GM21576 (cell line): ENCODE measurements around the gene SEC24B.
A peak's percentile ranks its signal among the peaks of the same experiment; 100 is the strongest.
"Not testable (repeated sequence)": the region's sequence is repeated elsewhere in the genome, so short reads cannot be mapped to it uniquely, and the experiment has no call there.

ENCODE experiments used
- ATAC-seq: cut with Tn5 transposase; IDR thresholded peaks from one replicate; pipeline ENCODE4 v1.9.1; 2021; ENCODE audit warnings: mild to moderate bottlenecking, moderate library complexity; ENCODE audit not compliant: unreplicated experiment

Gene SEC24B

GRCh38 chr4:109432203-109432602, 1.4 kb upstream of the SEC24B start:
- no peak for ATAC-seq

DNA sequence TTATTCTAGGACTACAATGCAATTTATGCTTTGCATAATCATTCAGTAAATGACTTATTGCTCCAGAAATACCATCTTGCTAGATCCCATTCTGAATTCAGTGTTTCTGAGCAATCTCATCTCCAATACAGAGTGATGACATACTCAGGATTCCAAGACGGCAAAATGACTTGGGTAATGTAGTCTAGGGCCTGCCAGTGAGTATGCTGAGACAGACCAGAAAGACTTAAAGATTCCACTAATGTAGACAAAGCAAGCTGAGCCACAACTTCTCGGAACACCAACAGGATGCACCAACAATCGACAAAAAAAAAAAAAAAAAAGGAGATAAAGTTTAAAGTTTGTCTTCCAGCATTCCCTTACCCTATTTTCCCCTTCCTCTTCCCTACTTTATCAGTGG, 919 bp upstream of the SEC24B start:
- no peak for ATAC-seq

DNA sequence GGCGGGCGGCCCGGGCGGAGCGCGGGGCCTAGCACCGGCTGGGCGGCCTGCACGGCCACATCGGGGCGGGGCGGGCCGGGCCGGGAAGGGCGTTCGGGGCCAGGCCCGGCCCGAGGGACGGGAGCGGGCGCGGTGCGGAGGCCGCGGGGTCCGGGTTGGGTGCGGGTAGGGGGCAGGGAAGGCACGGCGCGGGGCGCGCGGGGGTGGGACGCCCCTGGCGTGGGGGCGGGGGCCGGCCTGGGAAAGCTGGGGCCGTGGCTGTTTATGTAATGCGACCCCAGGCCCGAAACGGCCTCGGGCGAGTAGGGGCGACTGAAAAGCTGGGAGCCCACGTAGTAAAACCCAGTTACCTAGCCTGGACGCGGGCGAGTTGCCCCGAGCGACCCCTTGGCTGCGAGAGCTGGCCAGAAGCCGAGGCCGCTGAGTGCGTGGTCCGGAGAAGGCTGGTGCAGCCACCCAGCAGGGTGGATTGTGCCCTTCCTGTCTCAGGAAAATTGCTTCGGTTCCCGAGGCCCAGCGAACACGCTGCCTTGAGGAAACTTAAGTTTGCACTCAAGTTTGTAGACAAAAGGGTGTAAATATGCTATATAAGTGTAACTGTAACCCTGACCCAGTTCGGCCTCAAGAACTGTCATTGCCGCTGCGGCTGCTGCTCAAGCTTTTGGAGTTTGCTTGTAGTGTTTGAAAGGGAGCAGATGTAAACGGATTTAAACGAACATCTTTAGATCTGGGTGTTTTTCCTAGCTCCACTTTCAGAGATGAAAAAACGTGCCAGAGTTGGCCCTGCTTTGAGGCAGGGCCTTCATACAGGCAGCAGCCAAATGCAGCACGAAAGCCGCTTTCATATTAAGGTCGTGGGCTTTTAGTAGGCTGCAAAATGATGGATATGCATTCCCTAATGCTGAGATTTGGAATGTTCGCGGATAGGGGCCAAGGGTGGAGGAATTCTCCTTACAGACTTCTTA, 674 bp downstream of the SEC24B start:
- peak; percentile 33 for ATAC-seq

GRCh38 chr4:109435635-109436034, 2.0 kb downstream of the SEC24B start:
- ATAC-seq, result no peak

DNA sequence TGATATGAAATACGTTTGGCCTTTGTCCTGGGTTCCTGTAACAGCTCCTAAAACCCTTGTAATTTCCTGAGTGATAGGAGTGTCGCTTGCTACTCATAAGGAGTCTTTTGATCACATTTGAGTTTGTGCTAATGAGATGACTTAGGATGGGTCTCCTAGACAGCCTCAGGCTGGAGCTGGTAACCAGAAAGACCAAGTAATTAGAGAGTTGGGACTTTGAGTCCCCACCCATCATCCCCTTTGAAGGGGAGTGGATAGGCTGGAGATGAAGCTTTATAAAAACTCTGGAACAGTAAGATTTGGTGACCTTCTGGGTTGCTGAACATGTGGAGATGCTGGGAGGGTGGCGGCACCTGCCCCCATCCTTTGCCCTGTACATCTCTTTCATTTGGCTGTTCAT, 2.9 kb downstream of the SEC24B start:
- no peak for ATAC-seq

DNA sequence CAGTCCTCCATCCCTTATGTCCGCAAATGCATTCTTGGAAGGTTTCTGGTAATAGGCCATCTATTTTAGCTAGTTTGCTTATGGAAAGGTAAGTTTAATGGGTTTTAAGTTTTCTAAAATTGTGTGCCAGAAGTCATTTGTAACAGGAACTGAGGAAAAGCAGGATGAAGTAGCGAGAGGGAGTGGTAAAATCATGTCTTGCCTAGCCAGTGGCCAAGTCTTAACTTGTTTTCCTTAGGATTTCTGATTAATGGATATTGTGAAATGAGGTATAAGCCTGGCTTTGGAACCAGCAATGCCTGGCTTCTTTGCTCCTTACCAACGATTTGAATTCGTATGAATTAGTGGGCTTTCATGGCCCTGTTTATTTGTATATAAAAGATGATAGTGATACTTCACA, 7.3 kb downstream of the SEC24B start:
- ATAC-seq, result no peak

DNA sequence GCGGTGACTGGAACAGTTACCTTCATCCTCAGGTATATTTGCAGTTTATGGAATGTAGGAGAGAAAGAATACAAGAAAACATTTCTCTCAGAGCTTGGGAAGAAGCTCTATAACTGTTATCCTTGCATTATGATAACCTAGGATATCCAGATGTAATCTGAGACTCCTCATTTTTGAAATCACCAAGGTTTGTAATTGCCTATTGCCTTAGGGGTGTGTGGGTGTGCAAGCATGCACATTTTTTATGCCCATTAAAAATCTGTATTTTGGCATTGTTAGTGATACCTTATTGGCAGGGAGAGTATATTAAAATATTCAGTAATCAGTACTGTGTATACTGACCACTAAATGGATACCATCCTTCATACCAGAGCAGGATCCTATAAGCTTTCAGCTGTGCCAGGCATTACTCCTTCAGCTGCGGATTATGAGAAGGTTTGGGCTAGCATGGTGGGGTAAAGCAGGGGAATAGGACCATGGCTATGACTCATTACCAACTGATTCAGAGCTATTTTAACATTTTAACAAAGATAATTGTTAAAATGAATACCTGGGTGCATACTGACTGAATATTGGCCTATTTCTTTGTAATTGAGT, 8.3 kb downstream of the SEC24B start:
- no peak for ATAC-seq

GRCh38 chr4:109444182-109444844, 10.7 kb downstream of the SEC24B start:
- ATAC-seq, result peak; percentile 74

DNA sequence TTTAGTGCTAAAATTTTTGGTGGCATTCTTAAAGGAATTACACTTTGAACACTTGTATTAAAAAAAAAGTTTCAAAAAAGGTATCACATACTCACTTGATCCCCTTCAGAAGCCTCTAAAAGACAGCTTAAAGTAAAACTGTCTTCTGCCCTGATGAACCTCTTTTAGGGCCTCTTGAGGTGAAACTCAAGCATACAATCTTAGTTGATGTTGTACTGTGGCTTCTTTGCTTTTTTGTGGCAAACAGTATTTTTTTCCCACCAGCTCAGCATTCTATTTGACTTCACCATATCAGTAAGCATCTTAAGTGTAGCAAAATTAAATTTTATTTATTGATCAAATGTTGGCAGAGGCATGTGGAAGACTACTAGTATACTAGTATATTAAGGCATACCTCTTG, 13.7 kb downstream of the SEC24B start:
- ATAC-seq, result no peak

DNA sequence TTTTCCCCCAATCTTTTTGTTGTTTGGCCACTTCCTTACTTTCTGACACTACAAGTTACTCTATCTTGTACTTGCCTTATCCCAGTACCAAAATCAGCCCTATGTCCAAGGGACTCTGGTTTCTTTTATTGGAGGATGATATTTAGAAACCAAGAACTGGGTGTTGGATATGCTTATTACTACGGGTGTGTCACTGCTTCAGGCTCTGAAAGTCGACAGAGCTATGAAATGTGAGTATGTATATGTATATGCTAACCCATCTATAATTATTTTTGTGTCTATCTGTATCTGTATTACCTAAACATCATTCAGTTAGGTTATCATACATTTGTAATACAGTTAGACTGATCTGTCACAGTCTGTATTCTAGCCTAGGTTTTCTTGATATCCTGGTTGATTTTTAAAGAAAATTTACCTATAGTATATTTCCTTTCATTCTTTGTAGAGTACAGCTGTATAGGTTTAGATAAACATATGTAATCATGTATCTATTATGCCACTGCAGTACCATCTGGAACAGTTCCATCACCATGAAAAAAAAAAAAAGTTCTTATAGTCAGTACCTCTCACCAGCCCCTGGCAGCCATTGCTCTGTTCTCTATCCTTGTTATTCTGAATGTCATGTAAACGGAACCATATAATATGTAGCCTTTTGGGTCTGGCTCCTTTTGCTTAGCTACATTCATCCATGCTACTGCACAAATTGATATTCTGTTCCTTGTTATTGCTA, 18.1 kb downstream of the SEC24B start:
- no peak for ATAC-seq

GRCh38 chr4:109453110-109453509, 19.5 kb downstream of the SEC24B start:
- ATAC-seq, result not testable (repeated sequence)

DNA sequence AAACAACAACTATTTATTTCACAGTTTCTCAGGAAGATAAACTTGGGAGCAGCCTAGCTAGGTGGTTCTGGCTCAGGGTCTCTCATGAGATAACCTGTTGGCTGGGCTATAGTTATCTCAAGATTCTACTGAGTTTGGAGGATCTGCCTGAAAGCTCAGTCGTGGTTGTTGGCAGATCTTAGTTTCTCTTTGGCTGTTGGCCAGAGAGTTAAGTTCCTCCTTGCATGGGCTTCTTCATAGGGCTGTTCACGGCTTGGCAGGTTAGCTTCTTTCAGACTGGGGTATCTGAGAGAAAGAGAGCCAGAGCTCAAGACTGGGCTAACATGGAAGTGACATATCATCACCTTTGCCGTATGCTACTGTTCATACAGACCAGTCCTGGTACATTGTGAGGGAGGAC, 28.7 kb downstream of the SEC24B start:
- peak; percentile 65 for ATAC-seq

GRCh38 chr4:109462802-109463201, 29.2 kb downstream of the SEC24B start:
- no peak for ATAC-seq

DNA sequence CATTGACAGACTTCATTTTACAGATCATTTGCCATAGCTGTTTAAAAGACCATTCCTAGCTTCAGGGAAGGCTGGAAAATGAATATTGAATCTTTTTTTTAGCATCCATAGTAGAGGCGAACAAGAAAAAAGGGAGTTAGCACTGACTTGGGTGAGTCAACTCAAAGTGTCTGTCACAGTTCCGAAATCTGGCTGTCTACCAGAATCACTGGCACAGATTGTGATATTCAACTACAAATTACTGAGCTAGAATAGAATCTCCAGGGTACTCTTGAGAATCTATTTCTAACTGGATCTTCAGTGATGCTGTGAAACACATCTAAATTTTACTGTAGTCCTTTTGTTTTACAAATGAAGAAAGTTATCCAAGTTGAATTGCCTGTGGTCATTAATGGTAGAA, 31.5 kb downstream of the SEC24B start:
- no peak for ATAC-seq

GRCh38 chr4:109469915-109470314, 36.3 kb downstream of the SEC24B start:
- ATAC-seq, result no peak

DNA sequence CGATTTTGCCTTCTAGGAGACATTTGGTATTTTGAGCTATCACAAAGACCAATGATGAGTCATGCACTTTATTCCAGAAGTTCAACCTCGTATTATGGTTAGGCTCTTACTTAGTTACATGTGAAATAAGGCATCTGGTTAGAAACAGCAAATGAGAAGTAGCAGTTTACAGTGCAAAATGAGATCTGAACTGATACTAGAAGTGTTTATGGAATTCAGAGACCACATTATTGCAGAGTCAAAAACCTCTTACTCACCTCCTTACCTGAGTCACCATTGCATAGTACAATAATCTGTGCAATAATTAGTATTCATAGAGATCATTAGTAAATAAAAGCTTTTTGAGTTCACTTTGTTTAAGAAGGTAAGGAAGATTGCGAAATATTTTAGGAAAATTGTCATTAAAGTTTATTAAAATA, 38.7 kb downstream of the SEC24B start:
- ATAC-seq, result no peak

- ATAC-seq, result no peak
Measured at GRCh38 chr4:109473824-109474223, 40.2 kb downstream of the SEC24B start.

DNA sequence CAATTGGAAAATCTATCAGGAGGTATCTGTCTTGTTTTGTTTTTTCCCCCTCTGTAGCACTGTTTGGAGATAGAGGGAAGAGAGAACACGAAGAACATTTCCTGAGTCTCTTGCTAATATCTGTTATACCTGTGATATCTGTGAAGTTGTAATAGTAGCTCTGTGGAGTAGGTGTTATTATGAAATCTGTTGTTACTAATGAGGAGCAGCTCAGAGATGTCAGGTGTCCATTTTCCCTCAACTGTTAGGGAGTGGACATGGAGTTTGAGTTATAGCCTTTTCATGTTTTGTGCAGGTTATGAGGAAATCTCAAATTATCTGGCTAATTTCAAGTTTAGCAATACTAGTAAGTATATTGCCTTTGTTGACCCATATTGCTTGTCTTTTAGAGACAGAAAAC, 52.4 kb downstream of the SEC24B start:
- ATAC-seq, result no peak

DNA sequence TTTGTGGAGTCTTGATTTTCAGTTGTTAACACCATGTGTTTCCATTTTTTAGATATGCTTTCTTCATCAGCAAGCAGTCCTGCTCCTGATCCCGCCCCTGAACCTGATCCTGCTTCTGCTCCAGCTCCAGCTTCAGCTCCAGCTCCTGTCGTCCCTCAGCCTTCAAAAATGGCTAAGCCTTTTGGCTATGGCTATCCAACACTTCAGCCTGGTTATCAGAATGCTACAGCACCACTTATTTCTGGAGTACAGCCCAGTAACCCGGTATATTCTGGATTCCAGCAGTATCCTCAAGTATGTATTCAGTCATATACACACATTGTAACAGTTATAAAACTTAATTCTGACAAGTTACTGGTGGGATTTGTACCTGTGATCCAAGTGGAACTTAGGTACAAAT, 60.9 kb downstream of the SEC24B start:
- ATAC-seq, result no peak

DNA sequence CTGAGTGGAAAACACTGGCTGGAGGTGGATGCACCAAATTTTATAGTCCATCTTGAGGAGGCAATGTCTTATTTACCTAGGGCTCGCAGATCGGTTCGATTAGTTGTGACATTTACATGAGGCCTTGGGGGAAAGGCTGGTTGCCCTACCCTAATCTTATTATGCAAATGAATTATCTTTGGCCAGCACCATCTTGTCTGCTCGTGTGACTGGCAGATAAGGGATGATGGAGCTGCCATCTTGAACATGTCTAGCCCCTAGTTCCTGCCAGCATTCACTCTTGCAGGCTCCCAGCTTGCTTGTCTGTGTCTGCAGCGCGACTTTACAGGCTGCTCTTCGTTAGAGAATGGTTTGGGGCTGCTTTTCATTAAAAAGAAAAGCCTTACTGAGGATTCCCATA, 61.9 kb downstream of the SEC24B start:
- no peak for ATAC-seq

DNA sequence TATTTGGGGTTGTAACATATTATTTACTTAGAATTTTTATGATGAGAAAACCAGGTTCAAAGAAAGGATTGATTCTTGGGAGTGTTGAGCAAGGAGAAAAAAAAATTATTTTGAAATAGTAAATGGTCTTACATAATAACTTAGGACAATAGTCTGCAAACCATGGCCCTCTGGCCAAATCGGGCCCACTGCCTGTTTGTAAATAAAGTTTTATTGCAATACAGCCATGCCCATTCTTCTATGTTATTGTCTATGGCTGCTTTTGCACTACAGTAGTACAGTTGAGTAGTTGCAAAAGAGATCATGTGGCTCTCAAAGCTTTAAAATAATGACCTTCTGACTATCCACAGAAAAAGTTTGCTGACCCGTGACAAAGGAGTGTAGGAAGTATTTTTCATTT, 63.3 kb downstream of the SEC24B start:
- ATAC-seq, result no peak
